Measurements from ENCODE around the gene MEPCE.

- TF ChIP-seq CTCF (IDR thresholded peaks at IDR 0.05) (no peak), POLR2A (IDR thresholded peaks at IDR 0.05) (no peak)
Measured at GRCh38 chr7:100400041-100400440, 29.6 kb upstream of the MEPCE start.

Measured in right lobe of liver (tissue), 4 donors.